C1 segment of cervical spinal cord (tissue), 14 donors: ENCODE measurements around the gene ZNF581.

Experiments used
- DNase-seq, 14 donors: peaks; one replicate each; lab custom pipeline; 2025; lab: John Stamatoyannopoulos, UW

ZNF581 gene

GRCh38 chr19:55693336-55693974, 50.0 kb downstream of the ZNF581 start:
- no peak for DNase-seq

- DNase-seq, result no peak
These were observed 50.8 kb downstream of the ZNF581 start for GRCh38 chr19:55694241-55694655.

- no peak for DNase-seq
These were observed 51.4 kb downstream of the ZNF581 start for GRCh38 chr19:55694656-55695491.
